SU-DHL-6 (cell line): ENCODE measurements around the gene MROH7.

ENCODE experiments used
- CTCF ChIP-seq: fragments of 200-600 bp; sonication (generic); IDR thresholded peaks from one replicate; pipeline ENCODE4 v1.5.1; 2017; ENCODE audit warnings: antibody characterized with exemption, mild to moderate bottlenecking, low read length, moderate library complexity; ENCODE audit not compliant: insufficient read depth, poor library complexity, severe bottlenecking
- EZH2phosphoT487 ChIP-seq: fragments of 200-600 bp; sonication (generic), shearing (Covaris generic); conservative IDR thresholded peaks from 2 replicates; pipeline ENCODE4 v1.6.1; 2018; ENCODE audit warnings: mild to moderate bottlenecking, antibody characterized with exemption, low read length, moderate library complexity, mixed read lengths

DNA sequence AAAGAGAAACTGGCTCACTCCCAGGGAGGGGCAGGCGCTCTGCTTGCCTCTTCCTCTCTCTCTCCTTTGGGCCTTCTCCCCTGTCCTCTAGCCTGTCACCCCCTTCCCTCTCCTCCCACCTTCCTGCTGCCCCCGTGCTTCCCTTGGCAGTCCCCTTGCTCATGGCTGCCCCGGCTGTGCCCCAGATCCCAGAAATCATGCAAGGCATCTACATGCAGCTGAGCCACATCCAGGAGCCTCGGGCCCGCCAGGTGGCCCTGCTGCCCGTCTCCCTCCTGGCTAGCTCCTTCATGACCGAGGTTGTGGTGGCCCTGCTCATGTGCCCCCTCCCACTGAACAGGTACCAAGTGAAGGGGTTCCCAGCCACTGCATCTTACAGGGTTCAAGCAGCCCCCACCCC lies 38.1 kb downstream of the MROH7 start:
- TF ChIP-seq CTCF (no peak), EZH2phosphoT487 (no peak)
